ENCODE data around the gene TSEN15.

Gene TSEN15

GRCh38 chr1:184051485-184052193 lies at the start of gene TSEN15:
Gene TSEN15 (plus strand): TSS chr1:184051730. CDS start chr1:184051756, 26 bp downstream.
- DNase-seq, result peak; percentile 35 to 80 (median 56)

- no peak for DNase-seq
Observed at GRCh38 chr1:184002071-184002470, 49.5 kb upstream of the TSEN15 start.

- DNase-seq, result no peak
Observed at GRCh38 chr1:184004935-184005334, 46.6 kb upstream of the TSEN15 start.

GRCh38 chr1:184005506-184005905 lies 46.0 kb upstream of the TSEN15 start:
- no peak for DNase-seq

- no peak for DNase-seq
Observed at GRCh38 chr1:184010788-184011187, 40.7 kb upstream of the TSEN15 start.

- no peak for DNase-seq
Observed at GRCh38 chr1:184012187-184012586, 39.3 kb upstream of the TSEN15 start.

GRCh38 chr1:184014271-184014670 lies 37.3 kb upstream of the TSEN15 start:
- DNase-seq, result no peak

- DNase-seq, result no peak
Observed at GRCh38 chr1:184016169-184016568, 35.4 kb upstream of the TSEN15 start.

DNA sequence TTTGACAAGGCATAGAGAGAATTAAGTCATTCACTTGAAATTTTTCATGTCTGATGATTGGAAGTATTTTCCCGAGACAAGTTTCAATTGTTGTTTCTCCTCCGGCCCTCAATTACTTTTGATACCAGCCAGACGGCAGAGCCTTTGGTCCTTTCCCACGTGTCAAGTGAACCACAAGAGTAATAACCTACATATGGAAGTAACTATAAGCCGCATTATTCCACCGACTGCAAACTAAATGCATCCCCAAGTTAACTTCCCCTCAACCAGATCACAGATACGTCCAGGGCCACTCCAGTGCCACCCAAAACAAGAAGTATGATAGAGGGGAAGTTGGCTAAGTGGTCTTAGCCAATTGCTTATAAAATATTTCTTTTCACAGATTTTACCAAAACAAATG lies 34.2 kb upstream of the TSEN15 start:
- DNase-seq, result no peak

GRCh38 chr1:184018622-184019021 lies 32.9 kb upstream of the TSEN15 start:
- no peak for DNase-seq

DNA sequence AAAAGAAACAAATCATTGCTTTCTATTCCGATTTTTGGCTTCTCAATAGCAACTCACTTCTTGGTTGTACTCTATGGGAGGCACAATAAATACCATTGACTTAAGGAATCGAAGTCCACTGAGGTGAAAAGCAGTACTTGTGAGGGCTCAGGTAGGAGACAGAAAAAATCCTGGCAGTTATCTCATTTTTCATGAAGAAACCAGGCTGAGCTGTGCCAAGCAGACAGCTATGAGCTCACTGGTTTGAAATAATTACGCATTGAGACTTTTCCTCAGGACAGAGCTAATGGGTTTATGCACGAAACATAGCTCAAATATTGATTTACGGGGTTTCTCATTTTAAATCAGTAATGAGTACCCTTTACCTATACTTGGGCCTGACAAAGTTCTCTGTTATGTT lies 32.5 kb upstream of the TSEN15 start:
- no peak for DNase-seq

GRCh38 chr1:184019506-184019905 lies 32.0 kb upstream of the TSEN15 start:
- no peak for DNase-seq

DNA sequence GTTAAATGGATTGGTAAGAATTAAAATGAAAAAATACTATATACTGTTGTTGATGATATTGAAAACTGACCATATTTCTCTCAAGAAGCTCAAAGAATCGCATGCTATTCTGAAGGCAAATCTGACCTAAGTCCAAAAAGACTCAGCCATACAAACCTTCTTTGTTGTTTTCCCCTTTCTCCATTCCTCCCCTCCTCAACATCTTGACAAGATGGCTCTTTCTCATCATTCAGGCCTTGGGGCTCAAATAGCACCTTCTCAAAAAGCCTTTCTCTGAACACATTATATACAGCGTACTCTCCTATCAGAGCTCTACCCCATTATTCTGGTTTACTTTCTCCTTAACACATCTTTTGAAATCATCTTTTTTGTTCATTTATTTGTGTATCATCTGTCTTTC lies 31.2 kb upstream of the TSEN15 start:
- DNase-seq, result no peak

GRCh38 chr1:184020855-184021254 lies 30.7 kb upstream of the TSEN15 start:
- DNase-seq, result no peak

DNA sequence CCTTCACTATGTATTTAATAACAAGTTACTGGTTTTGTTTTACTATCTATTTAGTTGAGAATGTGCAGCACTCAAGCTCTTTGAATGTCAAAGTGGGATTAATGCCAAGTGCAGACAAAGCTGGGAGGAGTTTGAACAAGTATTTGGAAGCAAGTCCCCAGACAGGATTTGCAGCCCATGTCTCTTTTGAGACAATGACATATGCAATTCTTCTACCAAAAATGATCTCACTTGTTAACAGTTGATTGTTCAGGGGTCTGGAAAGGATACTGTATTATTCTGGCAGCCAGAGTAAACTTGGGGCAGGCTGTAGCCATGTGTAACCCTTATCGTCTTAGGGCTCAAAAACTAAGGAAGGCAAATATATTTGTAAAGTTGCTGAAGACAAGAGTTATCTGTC lies 29.8 kb upstream of the TSEN15 start:
- no peak for DNase-seq

GRCh38 chr1:184022668-184023067 lies 28.9 kb upstream of the TSEN15 start:
- DNase-seq, result no peak

DNA sequence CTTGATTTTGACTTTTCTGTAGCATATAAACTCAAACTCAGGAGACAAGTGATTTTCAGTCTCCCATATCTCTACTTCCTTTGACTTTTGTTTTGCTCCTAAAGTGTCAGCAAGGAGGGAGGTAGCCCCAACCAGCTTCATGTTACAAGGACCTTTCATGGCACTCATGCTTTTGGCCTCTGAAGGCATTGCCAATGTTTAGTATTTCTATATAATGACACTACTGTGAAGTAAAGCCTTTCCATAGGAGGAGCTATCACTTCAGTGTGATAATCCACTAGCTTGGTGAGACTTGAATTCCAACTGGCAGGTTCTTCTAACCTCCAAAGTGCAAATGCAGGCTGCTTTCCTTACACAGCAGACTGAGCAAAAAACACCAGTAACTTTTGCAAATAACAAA lies 28.4 kb upstream of the TSEN15 start:
- no peak for DNase-seq

- no peak for DNase-seq
Observed at GRCh38 chr1:184025242-184025675, 26.3 kb upstream of the TSEN15 start.

DNA sequence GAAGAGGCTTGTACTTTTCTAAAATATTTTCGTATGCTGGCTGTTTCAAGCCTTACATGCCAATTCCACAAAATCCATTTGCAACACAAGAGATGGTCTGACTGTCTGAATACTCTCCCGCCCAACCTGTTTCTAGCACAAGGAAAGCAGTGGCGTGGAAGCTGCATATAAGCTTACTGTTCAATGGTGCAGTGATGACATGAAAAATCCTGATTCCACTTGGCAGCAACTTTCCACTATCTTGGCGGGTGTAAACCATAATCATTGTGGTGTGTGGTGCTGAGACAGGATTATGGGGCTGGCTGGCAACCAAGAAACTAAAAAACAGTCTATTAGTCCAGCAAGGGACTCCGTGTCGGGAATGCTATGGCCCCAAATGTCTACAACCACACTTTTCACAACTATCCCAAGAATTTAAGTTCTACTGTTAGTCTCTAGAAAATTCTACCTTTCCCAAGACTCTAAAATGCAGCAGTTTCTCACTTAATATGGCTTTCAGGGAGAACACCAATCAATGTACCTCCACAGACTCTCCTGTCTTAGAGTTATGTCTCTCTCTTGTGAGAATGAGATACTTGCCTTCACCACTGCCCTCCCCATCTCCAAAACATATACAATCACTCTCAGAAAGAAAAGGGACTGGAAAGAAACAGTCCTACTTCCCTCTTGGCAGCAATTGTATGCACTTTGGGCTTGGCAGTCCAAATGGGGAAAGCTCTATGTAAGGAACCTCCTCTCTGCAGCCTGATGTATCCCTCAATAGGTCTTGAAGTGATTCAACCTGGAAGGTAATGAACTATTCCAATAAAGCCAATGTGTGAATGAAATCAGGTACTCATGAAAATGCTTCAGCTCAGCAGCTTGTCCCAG lies 23.5 kb upstream of the TSEN15 start:
- no peak for DNase-seq

DNA sequence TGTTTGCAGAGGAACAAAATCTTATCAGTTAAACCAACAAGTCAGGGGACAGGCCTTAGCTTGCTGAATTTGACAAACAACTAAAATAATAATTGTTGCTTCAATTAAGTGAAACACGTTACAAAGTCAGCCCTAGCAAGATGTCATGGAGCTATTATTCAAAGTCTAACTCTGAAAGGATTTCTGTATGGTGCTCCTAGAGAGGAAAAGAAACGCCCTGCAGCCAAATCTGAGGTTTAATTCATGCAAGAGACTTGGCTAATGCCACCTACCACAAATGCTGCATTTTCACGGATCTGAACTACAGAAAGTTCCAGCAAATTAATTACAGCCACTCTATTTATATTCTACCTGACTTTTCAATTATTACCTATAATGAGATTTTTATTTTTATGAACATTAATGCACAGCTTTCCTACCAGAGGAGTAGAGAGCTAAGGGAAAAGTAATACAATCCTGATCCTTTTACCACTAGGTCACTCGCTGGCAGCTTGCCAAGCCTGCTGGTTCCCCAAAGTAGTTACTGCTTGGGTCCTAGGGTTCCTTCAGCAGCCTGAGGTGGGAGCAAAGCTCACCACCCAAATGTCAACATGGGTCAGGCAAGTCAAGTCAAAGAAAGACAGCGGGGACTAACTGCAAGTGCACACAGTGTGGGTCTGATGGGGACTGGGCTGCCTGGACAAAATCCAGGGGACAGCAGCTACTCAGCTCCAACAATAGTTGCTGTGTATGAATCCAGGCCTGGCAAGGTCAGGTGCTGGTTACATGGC lies 22.5 kb upstream of the TSEN15 start:
- no peak for DNase-seq

GRCh38 chr1:184030433-184031091 lies 21.0 kb upstream of the TSEN15 start:
- DNase-seq, result no peak

GRCh38 chr1:184031092-184031408 lies 20.5 kb upstream of the TSEN15 start:
- DNase-seq, result no peak

All from stimulated activated naive CD4-positive, alpha-beta T cell (primary cell).